ENCODE measurements around the gene MYBPC2. TPM values are rescaled to one million over a fixed set of nuclear protein-coding genes. Genes with fewer than 3 reads are reported as not detected.

The MYBPC2 gene
- total RNA-seq, 2 donors from 2014 or later = 0.14 TPM; not detected in 1

DNA sequence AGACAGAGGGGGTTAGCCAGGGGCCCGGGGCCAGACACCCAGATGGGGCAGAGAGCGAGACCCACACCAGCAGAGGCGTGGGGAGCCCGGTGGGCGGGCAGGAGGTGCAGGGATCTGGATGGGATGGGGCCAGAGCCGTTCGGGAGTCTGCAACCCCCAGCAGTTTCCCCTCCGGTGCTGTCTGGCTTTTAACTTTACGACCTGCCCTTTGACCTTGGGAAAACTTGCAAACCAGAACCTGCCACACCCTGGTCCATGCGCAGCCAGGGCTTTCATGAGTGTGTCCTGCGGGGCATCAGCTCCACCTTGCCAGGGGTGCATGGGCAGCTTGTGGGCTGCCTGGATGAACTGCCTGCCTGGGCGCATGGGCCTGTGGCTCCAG lies 68.5 kb downstream of the MYBPC2 start:
- H3K36me3 ChIP-seq = no peaks in the 10 kb centered on the region
- ATAC-seq (ENCODE audit: insufficient number of reproducible peaks, low FRiP score, low read depth) = no peak
- H3K4me1 ChIP-seq (ENCODE audit: control insufficient read depth in 1 of 2, low read depth in 2 of 2) = no peaks in the 10 kb centered on the region
- H3K9me3 ChIP-seq = no peaks in the 10 kb centered on the region
- no peak overlapping the region for H3K4me3 ChIP-seq
- no peak for DNase-seq (ENCODE audit: low spot score)
- TF ChIP-seq, protein P1, sequence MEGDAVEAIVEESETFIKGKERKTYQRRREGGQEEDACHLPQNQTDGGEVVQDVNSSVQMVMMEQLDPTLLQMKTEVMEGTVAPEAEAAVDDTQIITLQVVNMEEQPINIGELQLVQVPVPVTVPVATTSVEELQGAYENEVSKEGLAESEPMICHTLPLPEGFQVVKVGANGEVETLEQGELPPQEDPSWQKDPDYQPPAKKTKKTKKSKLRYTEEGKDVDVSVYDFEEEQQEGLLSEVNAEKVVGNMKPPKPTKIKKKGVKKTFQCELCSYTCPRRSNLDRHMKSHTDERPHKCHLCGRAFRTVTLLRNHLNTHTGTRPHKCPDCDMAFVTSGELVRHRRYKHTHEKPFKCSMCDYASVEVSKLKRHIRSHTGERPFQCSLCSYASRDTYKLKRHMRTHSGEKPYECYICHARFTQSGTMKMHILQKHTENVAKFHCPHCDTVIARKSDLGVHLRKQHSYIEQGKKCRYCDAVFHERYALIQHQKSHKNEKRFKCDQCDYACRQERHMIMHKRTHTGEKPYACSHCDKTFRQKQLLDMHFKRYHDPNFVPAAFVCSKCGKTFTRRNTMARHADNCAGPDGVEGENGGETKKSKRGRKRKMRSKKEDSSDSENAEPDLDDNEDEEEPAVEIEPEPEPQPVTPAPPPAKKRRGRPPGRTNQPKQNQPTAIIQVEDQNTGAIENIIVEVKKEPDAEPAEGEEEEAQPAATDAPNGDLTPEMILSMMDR (IDR thresholded peaks at IDR 0.05) = no peak
- H3K27ac ChIP-seq = no peak overlapping the region
- no peaks in the 10 kb centered on the region for H3K27me3 ChIP-seq (replicated peaks; ENCODE audit: insufficient read depth)

DNA sequence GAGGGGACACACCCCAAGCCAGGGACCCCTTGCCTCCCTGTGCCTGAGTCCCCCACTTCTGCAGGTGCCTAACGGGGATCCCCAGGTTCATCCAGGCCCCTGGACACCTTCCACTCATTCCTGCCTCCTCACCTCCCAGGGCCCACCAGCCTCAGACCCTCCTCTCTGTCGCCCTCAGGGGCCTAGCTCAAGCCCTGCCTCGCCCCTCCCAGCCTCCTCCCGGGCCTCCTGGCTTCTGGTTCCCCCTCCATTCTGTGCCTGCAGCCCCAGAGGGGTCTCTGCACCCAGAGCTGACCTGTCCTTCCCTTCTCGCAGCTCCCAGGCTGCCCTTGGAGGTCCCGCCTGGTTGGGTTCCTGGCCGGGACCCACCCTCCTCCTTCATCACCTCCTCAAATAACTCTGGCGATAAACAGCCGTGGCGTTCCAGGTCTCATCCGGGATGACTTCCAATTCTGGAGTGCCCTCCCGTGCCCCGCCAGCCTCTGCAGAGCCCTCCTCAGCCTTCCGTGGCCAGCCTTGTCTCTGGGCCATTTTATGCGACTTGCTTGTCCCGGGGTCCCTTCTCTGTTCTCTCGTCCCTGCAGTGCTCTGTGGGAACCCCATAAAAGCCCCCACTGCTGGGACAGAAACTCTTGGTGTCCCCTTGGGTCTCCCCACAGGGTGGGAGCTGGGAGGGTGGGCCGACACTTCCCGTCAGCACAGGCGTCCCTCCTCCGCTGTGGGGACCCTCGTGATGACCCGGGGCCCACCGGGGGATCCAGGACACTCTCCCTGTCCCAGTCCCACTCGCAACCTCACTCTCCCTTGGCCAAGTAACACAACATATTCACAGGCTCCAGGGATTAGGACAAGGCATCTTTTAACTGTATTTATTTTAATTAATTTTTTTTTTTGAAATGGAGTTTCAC lies 69.1 kb downstream of the MYBPC2 start:
- no peaks in the 10 kb centered on the region for H3K27me3 ChIP-seq (replicated peaks; ENCODE audit: insufficient read depth)
- no peak overlapping the region for H3K27ac ChIP-seq
- no peak for ATAC-seq (ENCODE audit: insufficient number of reproducible peaks, low FRiP score, low read depth)
- DNase-seq (ENCODE audit: low spot score) = no peak
- H3K4me3 ChIP-seq = no peak overlapping the region
- TF ChIP-seq, protein P1 (IDR thresholded peaks at IDR 0.05) = no peak
- no peaks in the 10 kb centered on the region for H3K36me3 ChIP-seq
- no peaks in the 10 kb centered on the region for H3K4me1 ChIP-seq (ENCODE audit: control insufficient read depth in 1 of 2, low read depth in 2 of 2)
- no peaks in the 10 kb centered on the region for H3K9me3 ChIP-seq

DNA sequence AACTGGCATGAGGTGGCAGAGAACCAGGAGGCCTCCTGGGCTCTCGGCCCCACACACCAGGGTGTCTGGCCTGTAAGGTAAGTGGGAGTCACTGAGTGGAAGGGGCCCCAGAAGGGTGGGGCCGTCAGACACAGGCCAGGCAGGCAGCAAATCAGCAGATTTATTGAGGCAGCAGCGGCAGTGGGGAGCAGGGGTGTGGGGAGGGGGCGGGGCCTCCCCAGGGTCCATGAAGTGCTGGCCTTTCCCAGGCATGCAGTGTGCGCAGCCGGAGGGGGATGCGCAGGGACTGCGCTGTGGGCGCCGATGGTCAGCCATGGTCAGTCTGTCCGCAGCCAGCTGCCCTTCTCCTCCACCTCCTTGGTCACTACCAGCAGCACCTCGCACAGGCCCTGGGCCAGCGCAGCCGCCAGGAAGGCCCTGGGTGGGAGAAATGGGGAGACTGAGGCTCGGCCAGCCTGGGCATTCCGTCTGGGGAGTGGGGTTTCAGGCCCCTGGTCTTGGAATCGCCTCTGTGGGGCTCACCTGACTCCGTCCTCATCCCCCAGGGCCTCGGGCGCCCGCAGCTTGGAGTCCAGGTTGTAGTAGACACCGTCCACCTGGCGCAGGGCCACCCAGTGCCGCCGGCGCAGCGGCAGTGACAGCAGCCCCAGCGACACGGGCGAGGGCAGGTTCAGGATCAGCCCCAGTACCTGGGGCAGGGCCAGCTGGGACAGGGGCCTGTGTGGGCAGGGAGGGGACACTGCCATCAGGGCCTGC lies 73.3 kb downstream of the MYBPC2 start:
- no peak overlapping the region for H3K4me3 ChIP-seq
- peaks cover 7 to 10% of the 10 kb centered on the region in 2 donors for H3K4me1 ChIP-seq (ENCODE audit: control insufficient read depth in 1 of 2, low read depth in 2 of 2)
- DNase-seq (ENCODE audit: low spot score) (no peak), ATAC-seq (ENCODE audit: insufficient number of reproducible peaks, low FRiP score, low read depth) (no peak)
- TF ChIP-seq, protein P1 (IDR thresholded peaks at IDR 0.05) = no peak
- no peaks in the 10 kb centered on the region for H3K9me3 ChIP-seq
- H3K36me3 ChIP-seq = no peaks in the 10 kb centered on the region
- no peak overlapping the region for H3K27ac ChIP-seq
- no peaks in the 10 kb centered on the region for H3K27me3 ChIP-seq (replicated peaks; ENCODE audit: insufficient read depth)

DNA sequence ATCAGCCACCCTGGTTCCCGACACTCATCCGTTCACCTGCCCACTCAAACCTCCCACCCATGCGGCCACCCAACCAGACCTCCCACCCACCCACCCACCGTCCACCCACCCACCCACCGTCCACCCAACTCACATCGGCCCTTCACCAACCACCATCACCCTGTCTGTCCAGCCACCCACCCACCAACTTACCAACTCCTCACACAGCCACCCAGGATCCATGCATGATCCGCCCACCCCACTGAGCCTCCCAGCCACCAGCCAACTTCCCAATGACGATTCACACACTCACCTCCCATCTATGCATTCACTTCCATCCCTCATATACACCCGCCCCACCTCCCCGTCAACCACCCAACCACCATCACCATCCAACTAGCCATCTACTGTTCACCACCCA lies 74.0 kb downstream of the MYBPC2 start:
- no peaks in the 10 kb centered on the region for H3K9me3 ChIP-seq
- no peak for ATAC-seq (ENCODE audit: insufficient number of reproducible peaks, low FRiP score, low read depth)
- no peaks in the 10 kb centered on the region for H3K27me3 ChIP-seq (replicated peaks; ENCODE audit: insufficient read depth)
- peaks cover 7 to 10% of the 10 kb centered on the region in 2 donors for H3K4me1 ChIP-seq (ENCODE audit: control insufficient read depth in 1 of 2, low read depth in 2 of 2)
- no peak overlapping the region for H3K4me3 ChIP-seq
- TF ChIP-seq, protein P1 (IDR thresholded peaks at IDR 0.05) = no peak
- H3K27ac ChIP-seq = no peak overlapping the region
- no peak for DNase-seq (ENCODE audit: low spot score)
- H3K36me3 ChIP-seq = no peaks in the 10 kb centered on the region

DNA sequence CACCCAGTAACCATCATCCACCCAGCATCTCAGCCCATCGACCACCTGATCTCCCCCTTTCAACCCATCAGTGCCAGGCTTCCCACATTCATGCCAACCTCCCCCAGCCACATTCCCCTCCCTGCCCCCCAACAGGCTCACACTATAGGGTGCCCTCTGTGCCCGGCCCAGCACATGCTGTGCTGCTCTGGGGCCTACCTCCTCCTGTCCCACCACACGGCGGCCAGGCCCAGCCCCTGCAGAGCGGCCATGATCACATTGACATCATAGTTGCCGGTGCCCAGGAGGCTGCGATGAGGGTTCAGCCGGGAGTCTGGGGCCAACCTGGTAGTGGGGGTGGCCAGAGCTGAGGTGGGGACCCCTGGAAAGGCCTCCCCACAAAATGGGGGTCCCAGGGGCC lies 74.7 kb downstream of the MYBPC2 start:
- Histone ChIP-seq H3K27me3 (replicated peaks; ENCODE audit: insufficient read depth) (no peaks in the 10 kb centered on the region), H3K4me1 (ENCODE audit: control insufficient read depth in 1 of 2, low read depth in 2 of 2) (peaks cover 7 to 10% of the 10 kb centered on the region in 2 donors), H3K36me3 (no peaks in the 10 kb centered on the region), H3K9me3 (no peaks in the 10 kb centered on the region), H3K4me3 (no peak overlapping the region), H3K27ac (no peak overlapping the region)
- TF ChIP-seq, protein P1 (IDR thresholded peaks at IDR 0.05) = no peak
- ATAC-seq (ENCODE audit: insufficient number of reproducible peaks, low FRiP score, low read depth) (no peak), DNase-seq (ENCODE audit: low spot score) (no peak)

Measured in thoracic aorta (tissue), 2 donors.